ENCODE results near the gene HFM1.

DNA sequence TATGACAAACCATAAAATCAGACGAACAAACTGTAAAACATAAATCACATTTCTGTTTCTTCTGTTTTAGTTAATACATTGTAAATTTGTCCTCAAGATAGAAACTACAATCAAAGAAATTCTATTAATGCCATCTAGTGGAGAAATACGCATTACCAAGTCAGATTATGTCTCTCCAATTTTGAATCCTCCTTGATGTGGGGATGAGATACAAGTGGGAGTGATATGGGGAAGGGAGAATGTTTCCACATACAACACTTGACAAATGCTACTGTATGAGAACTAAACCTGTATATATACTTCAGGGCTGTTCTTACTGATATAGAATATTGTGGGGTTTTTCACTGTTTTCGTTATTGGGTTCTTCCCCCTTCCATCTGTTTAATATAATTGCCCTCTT, 2.6 kb downstream of the HFM1 start:
- TF ChIP-seq, protein P1, sequence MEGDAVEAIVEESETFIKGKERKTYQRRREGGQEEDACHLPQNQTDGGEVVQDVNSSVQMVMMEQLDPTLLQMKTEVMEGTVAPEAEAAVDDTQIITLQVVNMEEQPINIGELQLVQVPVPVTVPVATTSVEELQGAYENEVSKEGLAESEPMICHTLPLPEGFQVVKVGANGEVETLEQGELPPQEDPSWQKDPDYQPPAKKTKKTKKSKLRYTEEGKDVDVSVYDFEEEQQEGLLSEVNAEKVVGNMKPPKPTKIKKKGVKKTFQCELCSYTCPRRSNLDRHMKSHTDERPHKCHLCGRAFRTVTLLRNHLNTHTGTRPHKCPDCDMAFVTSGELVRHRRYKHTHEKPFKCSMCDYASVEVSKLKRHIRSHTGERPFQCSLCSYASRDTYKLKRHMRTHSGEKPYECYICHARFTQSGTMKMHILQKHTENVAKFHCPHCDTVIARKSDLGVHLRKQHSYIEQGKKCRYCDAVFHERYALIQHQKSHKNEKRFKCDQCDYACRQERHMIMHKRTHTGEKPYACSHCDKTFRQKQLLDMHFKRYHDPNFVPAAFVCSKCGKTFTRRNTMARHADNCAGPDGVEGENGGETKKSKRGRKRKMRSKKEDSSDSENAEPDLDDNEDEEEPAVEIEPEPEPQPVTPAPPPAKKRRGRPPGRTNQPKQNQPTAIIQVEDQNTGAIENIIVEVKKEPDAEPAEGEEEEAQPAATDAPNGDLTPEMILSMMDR (IDR thresholded peaks at IDR 0.05), result peak; percentile 63
- TF ChIP-seq RXRA (IDR thresholded peaks at IDR 0.05; ENCODE audit: borderline replicate concordance, low read depth) (no peak), FOSL2 (IDR thresholded peaks at IDR 0.05; ENCODE audit: borderline replicate concordance, low read depth) (no peak)
